Activated CD8-positive, alpha-beta T cell treated with anti-CD3 and anti-CD28 coated beads for 36 hours (primary cell): ENCODE results near the gene B3GNT2. TPM values are rescaled to one million over a fixed set of nuclear protein-coding genes. Genes with fewer than 3 reads are reported as not detected.

Experiments used
- ATAC-seq: fragments of 200-7000 bp; cut with Tn5 transposase; one replicate; pipeline ENCODE4 v1.10.0; 2021; ENCODE audit warnings: mild to moderate bottlenecking, moderate library complexity
- CTCF ChIA-PET: fragments of 350-600 bp; sonication (Branson Sonifier 250); formaldehyde crosslinking; loops from one replicate; lab custom pipeline; 2021; ENCODE audit warnings: antibody characterized with exemption; lab: Charles Lee
- POLR2A ChIA-PET: fragments of 350-600 bp; sonication (Branson Sonifier 250); formaldehyde crosslinking; loops from one replicate; lab custom pipeline; 2021; ENCODE audit warnings: antibody characterized with exemption; lab: Charles Lee
- DNase-seq: peaks from one replicate; pipeline ENCODE4 v3.0.0-alpha.2; 2020
- H3K27ac Mint-ChIP-seq: one replicate; pipeline ENCODE4 v1.8.0; 2021; ENCODE audit warnings: mild to moderate bottlenecking, mixed read lengths
- H3K27me3 Mint-ChIP-seq: one replicate; pipeline ENCODE4 v1.8.0; 2021; ENCODE audit warnings: mixed read lengths
- H3K36me3 Mint-ChIP-seq: one replicate; pipeline ENCODE4 v1.8.0; 2021; ENCODE audit warnings: low read depth, mixed read lengths
- H3K4me1 Mint-ChIP-seq: one replicate; pipeline ENCODE4 v1.8.0; 2021; ENCODE audit warnings: low read depth, mixed read lengths
- H3K4me3 Mint-ChIP-seq: one replicate; pipeline ENCODE4 v1.8.0; 2021; ENCODE audit warnings: mild to moderate bottlenecking, moderate library complexity, mixed read lengths
- H3K9me3 Mint-ChIP-seq: one replicate; pipeline ENCODE4 v1.8.0; 2021; ENCODE audit warnings: mixed read lengths
- CTCF ChIP-seq: fragments of 200-600 bp; IDR thresholded peaks from one replicate; pipeline ENCODE4 v1.8.0; 2022; ENCODE audit warnings: antibody characterized with exemption, mild to moderate bottlenecking
- intact Hi-C: fragments of 100-400 bp; cut with micrococcal nuclease; formaldehyde crosslinking; loops from one replicate; pipeline ENCODE4 v1.10.0; 2022
- total RNA-seq, 2 experiments: library from RNA; stranded (reverse); gene quantifications; one replicate each; pipeline ENCODE4 v1.2.3, GENCODE V29; 2021

The B3GNT2 gene
- total RNA-seq, 2 experiments from 2014 or later: 44.3 to 45.5 TPM

- ChIA-PET CTCF (interaction anchor here (1.2 to 2.4 kb wide), 3 partner anchors 12 to 159 kb away, joined by 3 to 6 read pairs (median 5); no protein-coding TSS in a partner anchor), POLR2A (interaction anchor here (1.1 to 4.4 kb wide), 4 partner anchors 16 to 115 kb away, joined by 3 to 20 read pairs (median 4); partner anchors contain the start of gene B3GNT2)
- TF ChIP-seq CTCF: no peak
- peaks cover 76% of the 10 kb centered on the region for H3K36me3 Mint-ChIP-seq
- peaks cover 100% of the 10 kb centered on the region for H3K4me1 Mint-ChIP-seq
- ATAC-seq: no peak
- intact Hi-C loops: no loop called here
- H3K4me3 Mint-ChIP-seq: no peak overlapping the region
- H3K27me3 Mint-ChIP-seq: no peaks in the 10 kb centered on the region
- peak overlapping the region; percentile 76 for H3K27ac Mint-ChIP-seq
- DNase-seq: no peak
- H3K9me3 Mint-ChIP-seq: peaks cover 22% of the 10 kb centered on the region
Observed at GRCh38 chr2:62216113-62216512, 20.2 kb downstream of the B3GNT2 start.

GRCh38 chr2:62216616-62217015 is 20.7 kb downstream of the B3GNT2 start:
- intact Hi-C loops: no loop called here
- no peak for TF ChIP-seq CTCF
- Mint-ChIP-seq H3K4me3 (no peak overlapping the region), H3K27ac (peak overlapping the region; percentile 76), H3K27me3 (no peaks in the 10 kb centered on the region), H3K36me3 (peaks cover 75% of the 10 kb centered on the region), H3K4me1 (peaks cover 98% of the 10 kb centered on the region), H3K9me3 (peaks cover 21% of the 10 kb centered on the region)
- ChIA-PET CTCF (interaction anchor here (0.7 to 2.4 kb wide), 3 partner anchors 13 to 19 kb away, joined by 3 to 6 read pairs (median 5); no protein-coding TSS in a partner anchor), POLR2A (interaction anchor here (1.1 to 4.4 kb wide), 2 partner anchors 16 to 115 kb away, joined by 3 to 20 read pairs; no protein-coding TSS in a partner anchor)
- no peak for ATAC-seq
- peak; percentile 37 for DNase-seq

GRCh38 chr2:62217421-62217820 is 21.5 kb downstream of the B3GNT2 start:
- no peak for TF ChIP-seq CTCF
- Mint-ChIP-seq H3K9me3 (peaks cover 16% of the 10 kb centered on the region), H3K27me3 (no peaks in the 10 kb centered on the region), H3K36me3 (peaks cover 75% of the 10 kb centered on the region), H3K27ac (peak overlapping the region; percentile 76), H3K4me1 (peaks cover 97% of the 10 kb centered on the region), H3K4me3 (no peak overlapping the region)
- POLR2A ChIA-PET: interaction anchor here (0.6 to 4.4 kb wide), 4 partner anchors 8 to 545 kb away, joined by 3 to 20 read pairs (median 6); no protein-coding TSS in a partner anchor
- intact Hi-C loops: no loop called here
- no peak for ATAC-seq
- DNase-seq: no peak
- CTCF ChIA-PET: interaction anchor here (1.2 to 2.4 kb wide), 4 partner anchors 10 to 19 kb away, joined by 4 to 6 read pairs (median 4); no protein-coding TSS in a partner anchor

- CTCF ChIA-PET: interaction anchor here (0.8 to 2.4 kb wide), 4 partner anchors 10 to 225 kb away, joined by 3 to 6 read pairs (median 4); no protein-coding TSS in a partner anchor
- Mint-ChIP-seq H3K4me1 (peaks cover 97% of the 10 kb centered on the region), H3K27me3 (no peaks in the 10 kb centered on the region), H3K36me3 (peaks cover 75% of the 10 kb centered on the region), H3K4me3 (no peak overlapping the region), H3K27ac (peak overlapping the region; percentile 84), H3K9me3 (peaks cover 16% of the 10 kb centered on the region)
- TF ChIP-seq CTCF: no peak
- POLR2A ChIA-PET: interaction anchor here (0.6 to 4.4 kb wide), 5 partner anchors 9 to 544 kb away, joined by 3 to 20 read pairs (median 6); no protein-coding TSS in a partner anchor
- DNase-seq: no peak
- intact Hi-C loops: no loop called here
- no peak for ATAC-seq
Observed at GRCh38 chr2:62217970-62218369, 22.1 kb downstream of the B3GNT2 start.
